K562 (cell line): ENCODE measurements around the gene CFAP251. TPM values are rescaled to one million over a fixed set of nuclear protein-coding genes. Genes with fewer than 3 reads are reported as not detected.

Source experiments
- ARID1B ChIP-seq: fragments of 450-650 bp; IDR thresholded peaks from 2 replicates; pipeline ENCODE4 v1.6.1; 2016; ENCODE audit warnings: antibody characterized with exemption, mild to moderate bottlenecking, inconsistent platforms
- BCOR ChIP-seq: fragments of 450-650 bp; IDR thresholded peaks from 2 replicates; pipeline ENCODE4 v1.6.1; 2016
- CBX2 ChIP-seq: fragments of 200-600 bp; sonication (generic); IDR thresholded peaks from one replicate; pipeline ENCODE4 v1.6.1; 2012; ENCODE audit warnings: mild to moderate bottlenecking, low read length, inconsistent platforms; ENCODE audit not compliant: insufficient read depth, poor library complexity, severe bottlenecking
- FOXA1 ChIP-seq: fragments of 450-650 bp; IDR thresholded peaks from 2 replicates; pipeline ENCODE4 v1.6.1; 2016; ENCODE audit warnings: mild to moderate bottlenecking, borderline replicate concordance
- HDAC8 ChIP-seq: fragments of 450-650 bp; IDR thresholded peaks from 2 replicates; pipeline ENCODE4 v1.6.1; 2016; ENCODE audit warnings: mild to moderate bottlenecking, missing genetic modification characterization, moderate library complexity, missing compliant biosample characterization
- HINFP ChIP-seq: fragments of 450-650 bp; conservative IDR thresholded peaks from 2 replicates; pipeline ENCODE4 v1.6.1; 2016; ENCODE audit warnings: missing genetic modification characterization, low read depth, mild to moderate bottlenecking, control low read depth, missing compliant biosample characterization
- JUNB ChIP-seq: fragments of 450-650 bp; formaldehyde crosslinking; conservative IDR thresholded peaks from 2 replicates; pipeline ENCODE4 v1.4.0; 2020; ENCODE audit warnings: mild to moderate bottlenecking
- MXI1 ChIP-seq: IDR thresholded peaks from 2 replicates; pipeline ENCODE4 v1.6.1; 2011; ENCODE audit warnings: low read depth, mild to moderate bottlenecking, improper control_type of control experiment, low read length
- NCOR1 ChIP-seq: fragments of 450-650 bp; IDR thresholded peaks from 2 replicates; pipeline ENCODE4 v1.6.1; 2016; ENCODE audit warnings: mild to moderate bottlenecking, moderate library complexity
- POLR2H ChIP-seq: IDR thresholded peaks from 2 replicates; pipeline ENCODE4 v1.6.1; 2016; ENCODE audit warnings: missing genetic modification characterization, low read depth, mild to moderate bottlenecking, control low read depth, missing compliant biosample characterization, moderate library complexity
- RBFOX2 ChIP-seq: fragments of 200-400 bp; formaldehyde crosslinking; IDR thresholded peaks from 2 replicates; pipeline ENCODE4 v1.6.1; 2017; ENCODE audit warnings: low read depth, mild to moderate bottlenecking, low read length, moderate library complexity
- RFX7 ChIP-seq: fragments of 250-450 bp; sonication (Bioruptor Pico); IDR thresholded peaks from 2 replicates; pipeline ENCODE4 v1.5.1; 2021; ENCODE audit warnings: mild to moderate bottlenecking
- SMC3 ChIP-seq: conservative IDR thresholded peaks from 2 replicates; pipeline ENCODE4 v1.6.1; 2011; ENCODE audit warnings: low read depth, low read length, improper control_type of control experiment; ENCODE audit not compliant: insufficient read depth
- ZBTB17 ChIP-seq: fragments of 450-650 bp; formaldehyde crosslinking; IDR thresholded peaks from 2 replicates; pipeline ENCODE4 v1.4.0; 2020; ENCODE audit warnings: mild to moderate bottlenecking
- ZBTB9 ChIP-seq: fragments of 450-650 bp; formaldehyde crosslinking; IDR thresholded peaks from 2 replicates; pipeline ENCODE4 v1.4.0; 2020; ENCODE audit warnings: mild to moderate bottlenecking, moderate library complexity
- ZC3H8 ChIP-seq: fragments of 450-650 bp; IDR thresholded peaks from 2 replicates; pipeline ENCODE4 v1.6.1; 2017
- polyA plus RNA-seq, 8 experiments: library from polyadenylated mRNA; depleted of rRNA in 4 of 8; stranded (reverse) in 5 of 8; unstranded in 3 of 8; fragments of >200 nt; fragmentation: Nextera tagmentation in 2 of 8; fragmentation: Illumina TruSeq in 1 of 8; extraction: Ambion mirVana in 2 of 8; extraction: Trizol in 1 of 8; gene quantifications; 2 replicates each; pipeline versions ENCODE4 v1.2.1 to v1.2.3, GENCODE V29; 2011 to 2014; ENCODE audit warnings: inconsistent platforms in 1 of 8, missing spikeins in 1 of 8
- total RNA-seq, 7 experiments: library from RNA; depleted of rRNA in 6 of 7; stranded (reverse); fragments of >200 nt in 6 of 7; fragmentation: Illumina TruSeq in 2 of 7; extraction: Trizol in 2 of 7; gene quantifications; 2 replicates each; pipeline versions ENCODE4 v1.2.1 to v1.2.3, GENCODE V29; 2011 to 2021; ENCODE audit warnings: low replicate concordance in 1 of 7
- TF ChIP-seq, protein P1 (sequence below), 2 experiments: fragments of 150-350 bp in 1 of 2; IDR thresholded peaks; 2 replicates each; pipeline ENCODE4 v1.6.1; 2012 to 2016; ENCODE audit warnings: low read depth in 2 of 2, low read length in 2 of 2, mild to moderate bottlenecking in 1 of 2, moderate library complexity in 1 of 2
- TF ChIP-seq, protein P2 (sequence below): fragments of 450-650 bp; formaldehyde crosslinking; IDR thresholded peaks from 2 replicates; pipeline ENCODE4 v1.4.0; 2020; ENCODE audit warnings: mild to moderate bottlenecking

Gene CFAP251
- total and polyA plus RNA-seq, 9 of the 15 experiments (the other 6 are each of a cell fraction or from before 2014, with no cell fraction given): 16.6 to 31.0 (median 19.1) TPM

DNA sequence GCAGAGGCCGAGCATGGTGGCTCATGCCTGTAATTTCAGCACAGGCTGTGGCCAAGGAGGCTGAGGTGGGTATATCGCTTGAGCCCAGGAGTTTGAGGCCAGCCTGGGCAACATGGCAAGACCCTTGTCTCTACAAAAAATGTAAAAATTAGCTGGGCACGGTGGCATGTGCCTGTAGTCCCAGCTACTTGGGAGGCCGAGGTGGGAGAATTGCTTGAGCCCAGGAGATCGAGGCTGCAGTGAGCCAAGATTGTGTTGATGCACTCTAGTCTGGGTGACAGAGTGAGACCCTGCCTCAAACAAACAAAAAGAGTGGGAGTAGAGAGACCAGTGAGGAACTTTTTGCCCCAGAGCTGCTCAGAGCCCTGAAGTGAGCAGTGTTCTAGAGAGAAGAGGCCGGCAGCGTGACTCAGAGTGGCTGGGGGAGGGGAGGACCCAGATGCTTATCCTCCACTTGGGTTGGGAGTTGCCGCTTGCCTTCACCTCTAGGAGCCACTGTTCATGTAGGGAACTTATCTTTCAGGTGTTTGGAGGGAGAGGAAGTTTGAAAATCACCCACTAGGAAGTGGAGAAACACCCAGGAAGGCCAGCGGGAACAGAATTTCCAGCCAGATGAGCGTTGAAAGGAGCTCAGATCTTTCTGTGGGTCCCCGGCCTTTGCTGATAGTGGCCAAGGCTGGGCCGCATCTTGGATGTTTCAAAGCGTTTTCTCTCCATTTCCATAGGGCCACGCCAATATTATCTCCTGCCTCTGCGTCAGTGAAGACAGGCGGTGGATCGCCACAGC is 15.3 kb downstream of the CFAP251 start (continued):
- TF ChIP-seq ZBTB9 (CRISPR knock-in tag) (peak; percentile 78; the same call in 1 of the 2 replicates), ZC3H8 (no peak), HINFP (0 out of 2 replicates have a peak, but pooled peaks have one; percentile 51), RBFOX2 (peak; percentile 74), RFX7 (CRISPR knock-in tag) (no peak), POLR2H (peak; percentile 73; the same call in 1 of the 2 replicates), FOXA1 (no peak), CBX2 (no peak), JUNB (CRISPR knock-in tag) (peak; percentile 70; the same call in 1 of the 2 replicates), BCOR (peak; percentile 35; the same call in 1 of the 2 replicates), ZBTB17 (CRISPR knock-in tag) (0 out of 2 replicates have a peak, but pooled peaks have one; percentile 16), HDAC8 (tag) (peak; percentile 54; the same call in 1 of the 2 replicates), MXI1 (no peak), ARID1B (peak; percentile 91), NCOR1 (peak; percentile 69), SMC3 (no peak; the same call in 1 of the 2 replicates)
- TF ChIP-seq, protein P1, sequence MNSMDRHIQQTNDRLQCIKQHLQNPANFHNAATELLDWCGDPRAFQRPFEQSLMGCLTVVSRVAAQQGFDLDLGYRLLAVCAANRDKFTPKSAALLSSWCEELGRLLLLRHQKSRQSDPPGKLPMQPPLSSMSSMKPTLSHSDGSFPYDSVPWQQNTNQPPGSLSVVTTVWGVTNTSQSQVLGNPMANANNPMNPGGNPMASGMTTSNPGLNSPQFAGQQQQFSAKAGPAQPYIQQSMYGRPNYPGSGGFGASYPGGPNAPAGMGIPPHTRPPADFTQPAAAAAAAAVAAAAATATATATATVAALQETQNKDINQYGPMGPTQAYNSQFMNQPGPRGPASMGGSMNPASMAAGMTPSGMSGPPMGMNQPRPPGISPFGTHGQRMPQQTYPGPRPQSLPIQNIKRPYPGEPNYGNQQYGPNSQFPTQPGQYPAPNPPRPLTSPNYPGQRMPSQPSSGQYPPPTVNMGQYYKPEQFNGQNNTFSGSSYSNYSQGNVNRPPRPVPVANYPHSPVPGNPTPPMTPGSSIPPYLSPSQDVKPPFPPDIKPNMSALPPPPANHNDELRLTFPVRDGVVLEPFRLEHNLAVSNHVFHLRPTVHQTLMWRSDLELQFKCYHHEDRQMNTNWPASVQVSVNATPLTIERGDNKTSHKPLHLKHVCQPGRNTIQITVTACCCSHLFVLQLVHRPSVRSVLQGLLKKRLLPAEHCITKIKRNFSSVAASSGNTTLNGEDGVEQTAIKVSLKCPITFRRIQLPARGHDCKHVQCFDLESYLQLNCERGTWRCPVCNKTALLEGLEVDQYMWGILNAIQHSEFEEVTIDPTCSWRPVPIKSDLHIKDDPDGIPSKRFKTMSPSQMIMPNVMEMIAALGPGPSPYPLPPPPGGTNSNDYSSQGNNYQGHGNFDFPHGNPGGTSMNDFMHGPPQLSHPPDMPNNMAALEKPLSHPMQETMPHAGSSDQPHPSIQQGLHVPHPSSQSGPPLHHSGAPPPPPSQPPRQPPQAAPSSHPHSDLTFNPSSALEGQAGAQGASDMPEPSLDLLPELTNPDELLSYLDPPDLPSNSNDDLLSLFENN (IDR thresholded peaks at IDR 0.05; ENCODE audit: low read depth in 2 of 2, low read length in 2 of 2): peak in 1 of 2 experiments; percentile 47; a peak in 1 of 4 replicates
- TF ChIP-seq, protein P2, sequence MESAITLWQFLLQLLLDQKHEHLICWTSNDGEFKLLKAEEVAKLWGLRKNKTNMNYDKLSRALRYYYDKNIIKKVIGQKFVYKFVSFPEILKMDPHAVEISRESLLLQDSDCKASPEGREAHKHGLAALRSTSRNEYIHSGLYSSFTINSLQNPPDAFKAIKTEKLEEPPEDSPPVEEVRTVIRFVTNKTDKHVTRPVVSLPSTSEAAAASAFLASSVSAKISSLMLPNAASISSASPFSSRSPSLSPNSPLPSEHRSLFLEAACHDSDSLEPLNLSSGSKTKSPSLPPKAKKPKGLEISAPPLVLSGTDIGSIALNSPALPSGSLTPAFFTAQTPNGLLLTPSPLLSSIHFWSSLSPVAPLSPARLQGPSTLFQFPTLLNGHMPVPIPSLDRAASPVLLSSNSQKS: no peak
